Colonic mucosa (tissue), 4 donors: ENCODE measurements around the gene VIM. TPM values are rescaled to one million over a fixed set of nuclear protein-coding genes. Genes with fewer than 3 reads are reported as not detected.

Experiments used
- DNase-seq: peaks from one replicate; pipeline ENCODE4 v3.0.0-alpha.2; 2020
- H3K27ac ChIP-seq: fragments of 200-600 bp; one replicate; pipeline ENCODE4 v1.8.0; 2021
- H3K27me3 ChIP-seq: fragments of 200-600 bp; one replicate; pipeline ENCODE4 v1.8.0; 2021
- H3K36me3 ChIP-seq: fragments of 200-600 bp; one replicate; pipeline ENCODE4 v1.8.0; 2021
- H3K4me1 ChIP-seq: fragments of 200-600 bp; one replicate; pipeline ENCODE4 v1.8.0; 2021; ENCODE audit warnings: mild to moderate bottlenecking
- H3K4me3 ChIP-seq: fragments of 200-600 bp; one replicate; pipeline ENCODE4 v1.8.0; 2021
- H3K9ac ChIP-seq, 2 donors: one replicate each; pipeline ENCODE4 v1.7.0; 2013; ENCODE audit warnings: control low read depth in 2 of 2, low read depth in 2 of 2, low read length in 2 of 2
- H3K9me3 ChIP-seq: fragments of 200-600 bp; one replicate; pipeline ENCODE4 v1.8.0; 2021
- intact Hi-C: fragments of 100-400 bp; cut with DNase I; formaldehyde crosslinking; loops from one replicate; pipeline ENCODE4 v1.14.1; 2022
- total RNA-seq, 2 donors: library from RNA; stranded (reverse); fragmentation: NEBNext Ultra II Directional in 1 of 2; extraction: Animal tissue kit (Norgen Biotek cat#: 25700) in 1 of 2; gene quantifications; one replicate each; pipeline ENCODE4 v1.2.1, GENCODE V29; 2021
- TF ChIP-seq, protein P1 (sequence below): fragments of 200-600 bp; IDR thresholded peaks from one replicate; pipeline ENCODE4 v1.8.0; 2022; ENCODE audit warnings: antibody characterized with exemption, mild to moderate bottlenecking
- donor health status: healthy.
- donor health status: DM: no; HTN: no; CAD: no.
- donor health status: DM: no; HTN: no; CAD: no.

VIM gene
- total RNA-seq, 2 donors from 2014 or later, result 121 to 326 TPM

DNA sequence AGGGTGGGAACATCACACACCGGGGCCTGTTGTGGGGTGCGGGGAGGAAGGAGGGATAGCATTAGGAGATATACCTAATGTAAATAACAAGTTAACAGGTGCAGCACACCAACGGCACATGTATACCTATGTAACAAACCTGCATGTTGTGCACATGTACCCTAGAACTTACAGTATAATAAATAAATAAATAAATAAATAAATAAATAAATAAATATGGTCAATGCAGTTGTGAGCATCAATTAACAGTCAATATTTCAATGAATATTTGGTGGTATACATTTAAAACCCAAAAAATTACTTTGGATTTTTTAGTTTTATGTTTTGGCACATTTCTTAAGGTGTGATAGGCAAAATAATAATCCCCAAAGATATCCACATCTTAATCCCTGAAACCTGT lies 42.2 kb upstream of the VIM start:
- intact Hi-C loops, result no loop called here
- Histone ChIP-seq H3K9me3 (no peaks in the 10 kb centered on the region), H3K27me3 (no peaks in the 10 kb centered on the region), H3K36me3 (no peaks in the 10 kb centered on the region), H3K9ac (no peak overlapping the region), H3K4me1 (no peaks in the 10 kb centered on the region), H3K27ac (no peak overlapping the region), H3K4me3 (no peak overlapping the region)
- no peak for DNase-seq
- TF ChIP-seq, protein P1, sequence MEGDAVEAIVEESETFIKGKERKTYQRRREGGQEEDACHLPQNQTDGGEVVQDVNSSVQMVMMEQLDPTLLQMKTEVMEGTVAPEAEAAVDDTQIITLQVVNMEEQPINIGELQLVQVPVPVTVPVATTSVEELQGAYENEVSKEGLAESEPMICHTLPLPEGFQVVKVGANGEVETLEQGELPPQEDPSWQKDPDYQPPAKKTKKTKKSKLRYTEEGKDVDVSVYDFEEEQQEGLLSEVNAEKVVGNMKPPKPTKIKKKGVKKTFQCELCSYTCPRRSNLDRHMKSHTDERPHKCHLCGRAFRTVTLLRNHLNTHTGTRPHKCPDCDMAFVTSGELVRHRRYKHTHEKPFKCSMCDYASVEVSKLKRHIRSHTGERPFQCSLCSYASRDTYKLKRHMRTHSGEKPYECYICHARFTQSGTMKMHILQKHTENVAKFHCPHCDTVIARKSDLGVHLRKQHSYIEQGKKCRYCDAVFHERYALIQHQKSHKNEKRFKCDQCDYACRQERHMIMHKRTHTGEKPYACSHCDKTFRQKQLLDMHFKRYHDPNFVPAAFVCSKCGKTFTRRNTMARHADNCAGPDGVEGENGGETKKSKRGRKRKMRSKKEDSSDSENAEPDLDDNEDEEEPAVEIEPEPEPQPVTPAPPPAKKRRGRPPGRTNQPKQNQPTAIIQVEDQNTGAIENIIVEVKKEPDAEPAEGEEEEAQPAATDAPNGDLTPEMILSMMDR, result no peak

DNA sequence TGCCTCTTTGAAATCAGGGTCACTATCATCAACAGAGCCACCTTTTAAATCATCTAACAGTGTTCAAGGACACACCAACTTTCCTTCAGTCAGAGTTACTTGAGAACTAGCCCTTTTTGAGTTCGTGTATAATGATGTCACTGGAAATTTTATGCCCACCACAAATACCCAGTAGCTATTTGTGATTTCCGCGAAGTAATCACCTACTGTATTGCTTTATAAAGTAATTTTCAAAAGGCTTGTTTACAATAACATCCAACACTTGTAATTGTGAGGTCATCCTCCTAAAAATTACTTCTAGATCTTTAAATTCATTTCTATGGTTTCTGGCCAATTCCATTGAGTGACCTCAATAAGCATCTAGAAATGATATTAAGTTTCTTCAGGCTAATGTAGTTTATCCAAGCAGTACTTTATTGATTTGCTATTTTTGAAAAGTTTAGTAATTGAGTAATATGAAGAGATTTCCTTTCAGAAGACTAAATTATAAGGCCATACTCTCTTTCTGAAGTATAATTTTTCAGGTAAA lies 39.3 kb upstream of the VIM start:
- TF ChIP-seq, protein P1, result no peak
- H3K4me1 ChIP-seq, result no peaks in the 10 kb centered on the region

DNA sequence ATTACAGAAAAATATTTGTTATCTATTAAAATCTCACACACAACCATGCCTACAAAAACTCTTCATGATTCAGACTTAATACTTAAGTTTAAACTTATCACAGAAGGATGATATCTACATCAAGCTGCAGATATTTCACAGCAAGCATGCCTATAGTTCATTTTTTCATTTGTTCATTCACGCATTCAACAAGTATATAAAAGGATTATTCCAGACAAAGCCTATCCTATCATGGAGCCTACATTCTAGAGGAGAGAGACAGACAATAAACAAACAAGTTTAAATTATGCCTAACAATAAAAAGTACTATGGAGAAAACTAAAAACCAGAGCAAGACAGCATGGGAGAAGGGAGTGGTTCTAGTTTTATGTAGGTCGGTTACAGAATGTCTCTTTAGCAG lies 37.4 kb upstream of the VIM start:
- Histone ChIP-seq H3K9me3 (no peaks in the 10 kb centered on the region), H3K27ac (no peak overlapping the region), H3K36me3 (no peaks in the 10 kb centered on the region), H3K9ac (no peak overlapping the region), H3K27me3 (no peaks in the 10 kb centered on the region), H3K4me1 (no peaks in the 10 kb centered on the region), H3K4me3 (no peak overlapping the region)
- intact Hi-C loops, result no loop called here
- DNase-seq, result no peak
- TF ChIP-seq, protein P1, result no peak

More for the DNA sequence above, 39.3 kb upstream of the VIM start:
- H3K36me3 ChIP-seq, result no peaks in the 10 kb centered on the region
- no peaks in the 10 kb centered on the region for H3K9me3 ChIP-seq
- H3K4me3 ChIP-seq, result no peak overlapping the region
- H3K9ac ChIP-seq, result no peak overlapping the region
- no peak overlapping the region for H3K27ac ChIP-seq
- DNase-seq, result no peak
- no peaks in the 10 kb centered on the region for H3K27me3 ChIP-seq
- intact Hi-C loops, result no loop called here

DNA sequence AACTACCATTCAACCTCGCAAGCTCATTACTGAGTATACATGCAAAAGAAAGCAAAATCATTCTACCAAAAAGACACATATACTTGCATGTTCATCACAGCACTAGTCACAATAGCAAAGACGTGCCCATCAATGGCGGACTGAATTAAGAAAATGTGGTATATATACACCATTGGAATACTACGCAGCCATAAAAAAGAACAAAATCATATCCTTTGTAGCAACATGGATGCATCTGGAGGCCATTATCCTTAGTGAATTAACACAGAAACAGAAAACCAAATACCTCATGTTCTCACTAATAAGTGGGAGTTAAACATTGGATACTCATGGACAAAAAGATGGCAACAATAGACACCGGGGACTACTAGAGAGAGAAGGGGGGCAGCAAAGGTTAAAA lies 33.0 kb upstream of the VIM start:
- no peaks in the 10 kb centered on the region for H3K36me3 ChIP-seq
- H3K9me3 ChIP-seq, result no peaks in the 10 kb centered on the region
- H3K27ac ChIP-seq, result no peak overlapping the region
- H3K27me3 ChIP-seq, result no peaks in the 10 kb centered on the region
- intact Hi-C loops, result no loop called here
- H3K4me3 ChIP-seq, result no peak overlapping the region
- TF ChIP-seq, protein P1, result no peak
- DNase-seq, result no peak
- no peaks in the 10 kb centered on the region for H3K4me1 ChIP-seq
- H3K9ac ChIP-seq, result no peak overlapping the region

DNA sequence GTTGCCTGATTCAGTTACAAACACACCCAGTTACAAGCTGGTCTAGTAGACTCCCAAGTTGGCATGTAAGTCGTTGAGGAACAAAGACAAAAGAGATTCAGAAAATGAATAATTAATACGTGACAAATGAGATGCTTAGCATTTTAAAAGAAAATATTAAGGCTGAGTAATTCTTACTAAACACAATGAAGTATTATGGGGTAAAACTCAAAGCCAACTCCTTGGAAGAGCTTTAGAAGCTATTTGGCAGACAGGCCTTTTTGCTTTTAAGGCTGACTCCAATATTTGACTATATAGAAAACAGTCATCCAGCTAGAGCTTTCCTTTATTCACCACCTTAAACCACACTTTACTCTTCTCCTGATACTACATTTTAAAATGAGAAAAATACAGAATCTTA lies 32.0 kb upstream of the VIM start:
- Histone ChIP-seq H3K9me3 (no peaks in the 10 kb centered on the region), H3K4me1 (no peaks in the 10 kb centered on the region), H3K27ac (no peak overlapping the region), H3K4me3 (no peak overlapping the region), H3K9ac (no peak overlapping the region), H3K27me3 (no peaks in the 10 kb centered on the region), H3K36me3 (no peaks in the 10 kb centered on the region)
- intact Hi-C loops, result no loop called here
- no peak for DNase-seq
- TF ChIP-seq, protein P1, result no peak

DNA sequence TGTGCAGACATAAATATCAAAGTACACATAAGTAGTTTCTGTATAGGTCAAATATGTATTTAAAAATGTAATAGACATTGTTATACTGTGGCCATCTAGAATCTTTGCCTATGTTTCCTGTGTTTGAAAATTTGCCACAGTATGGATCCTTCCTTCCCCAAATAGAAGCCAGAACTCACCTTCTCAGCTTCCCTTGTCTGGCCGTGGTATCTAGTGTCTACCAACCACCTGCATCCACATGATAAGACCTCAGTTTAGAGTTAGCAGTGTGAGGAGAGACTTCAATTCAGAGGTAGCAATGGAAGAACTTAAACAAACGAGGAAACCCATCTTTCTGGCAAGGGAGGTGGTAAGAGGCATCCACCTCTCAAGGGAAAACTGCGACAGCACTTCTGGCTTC lies 31.5 kb upstream of the VIM start:
- H3K4me3 ChIP-seq, result no peak overlapping the region
- DNase-seq, result no peak
- intact Hi-C loops, result no loop called here
- no peak overlapping the region for H3K9ac ChIP-seq
- H3K9me3 ChIP-seq, result no peaks in the 10 kb centered on the region
- H3K36me3 ChIP-seq, result no peaks in the 10 kb centered on the region
- TF ChIP-seq, protein P1, result no peak
- H3K27me3 ChIP-seq, result no peaks in the 10 kb centered on the region
- no peaks in the 10 kb centered on the region for H3K4me1 ChIP-seq
- no peak overlapping the region for H3K27ac ChIP-seq
